Peyer's patch (tissue), 4 donors: ENCODE measurements around the gene TGM3.

Experiments used
- CTCF ChIP-seq, 6 experiments: fragments of 450-650 bp in 4 of 6; fragments of 200-600 bp in 2 of 6; sonication (generic) in 1 of 6; IDR thresholded peaks; one replicate each; pipeline ENCODE4 v1.5.1; 2017 to 2019; ENCODE audit warnings: antibody characterized with exemption in 6 of 6, mild to moderate bottlenecking in 3 of 6, moderate library complexity in 1 of 6
- POLR2A ChIP-seq, 2 donors: fragments of 450-650 bp; IDR thresholded peaks; one replicate each; pipeline ENCODE4 v1.5.1; 2017; ENCODE audit warnings: antibody characterized with exemption in 2 of 2, mild to moderate bottlenecking in 2 of 2, moderate library complexity in 2 of 2

- no peak for TF ChIP-seq CTCF (IDR thresholded peaks at IDR 0.05)
- TF ChIP-seq POLR2A (IDR thresholded peaks at IDR 0.05) = no peak
Measured at GRCh38 chr20:2295286-2295685, 515 bp upstream of the TGM3 start.
